Gastroesophageal sphincter (tissue), 4 donors: ENCODE results near the gene PAXIP1. TPM values are rescaled to one million over a fixed set of nuclear protein-coding genes. Genes with fewer than 3 reads are reported as not detected.

ENCODE experiments used
- ATAC-seq: fragments of 150-250 bp; one replicate; pipeline ENCODE4 v1.9.1; 2016; ENCODE audit warnings: mild to moderate bottlenecking, moderate library complexity
- H3K27ac ChIP-seq, 4 donors: fragments of 200-600 bp; sonication (generic) in 3 of 4; 1 replicate in 3 of 4; 2 replicates in 1 of 4; pipeline ENCODE4 v1.5.1; 2016 to 2019
- H3K27me3 ChIP-seq: fragments of 200-600 bp; sonication (generic); one replicate; pipeline ENCODE4 v1.5.1; 2019
- H3K36me3 ChIP-seq, 2 donors: fragments of 200-600 bp; sonication (generic); one replicate each; pipeline ENCODE4 v1.5.1; 2019; ENCODE audit warnings: control low read depth in 1 of 2
- H3K4me1 ChIP-seq, 3 donors: fragments of 200-600 bp; sonication (generic); 1 replicate in 2 of 3; 2 replicates in 1 of 3; pipeline ENCODE4 v1.5.1; 2016 to 2019; ENCODE audit warnings: control low read depth in 2 of 3
- H3K4me3 ChIP-seq, 2 donors: fragments of 200-600 bp; sonication (generic); one replicate each; pipeline ENCODE4 v1.5.1; 2019; ENCODE audit warnings: mild to moderate bottlenecking in 1 of 2, moderate library complexity in 1 of 2
- H3K9me3 ChIP-seq, 3 donors: fragments of 200-600 bp; sonication (generic); one replicate each; pipeline ENCODE4 v1.5.1; 2017 to 2019; ENCODE audit warnings: control low read depth in 2 of 3
- CTCF ChIP-seq, 4 experiments: fragments of 200-600 bp in 2 of 4; fragments of 450-650 bp in 2 of 4; sonication (generic) in 1 of 4; IDR thresholded peaks; one replicate each; pipeline ENCODE4 v1.5.1; 2017 to 2019; ENCODE audit warnings: antibody characterized with exemption in 4 of 4, mild to moderate bottlenecking in 2 of 4, moderate library complexity in 2 of 4
- EP300 ChIP-seq: sonication (generic); formaldehyde crosslinking; IDR thresholded peaks from one replicate; pipeline ENCODE4 v1.6.1; 2017; ENCODE audit warnings: antibody characterized with exemption, mild to moderate bottlenecking
- POLR2A ChIP-seq, 2 donors: fragments of 450-650 bp; IDR thresholded peaks; one replicate each; pipeline ENCODE4 v1.6.1; 2017; ENCODE audit warnings: antibody characterized with exemption in 2 of 2, mild to moderate bottlenecking in 2 of 2, moderate library complexity in 1 of 2
- POLR2AphosphoS5 ChIP-seq: sonication (generic); formaldehyde crosslinking; IDR thresholded peaks from one replicate; pipeline ENCODE4 v1.6.1; 2017; ENCODE audit warnings: antibody characterized with exemption
- WGBS, 2 donors: methylation state at CpG; one replicate each; pipeline ENCODE4 v1.1.5; 2018; ENCODE audit warnings: low coverage in 1 of 2; 5-methylcytosine and 5-hydroxymethylcytosine counted together
- total RNA-seq, 4 donors: library from RNA; depleted of rRNA; stranded (reverse); fragments of >200 nt; gene quantifications; one replicate each; pipeline ENCODE4 v1.1.0, GENCODE V29; 2016

Gene PAXIP1
- total RNA-seq, 4 donors from 2014 or later = 8.1 to 14.3 (median 10.6) TPM

DNA sequence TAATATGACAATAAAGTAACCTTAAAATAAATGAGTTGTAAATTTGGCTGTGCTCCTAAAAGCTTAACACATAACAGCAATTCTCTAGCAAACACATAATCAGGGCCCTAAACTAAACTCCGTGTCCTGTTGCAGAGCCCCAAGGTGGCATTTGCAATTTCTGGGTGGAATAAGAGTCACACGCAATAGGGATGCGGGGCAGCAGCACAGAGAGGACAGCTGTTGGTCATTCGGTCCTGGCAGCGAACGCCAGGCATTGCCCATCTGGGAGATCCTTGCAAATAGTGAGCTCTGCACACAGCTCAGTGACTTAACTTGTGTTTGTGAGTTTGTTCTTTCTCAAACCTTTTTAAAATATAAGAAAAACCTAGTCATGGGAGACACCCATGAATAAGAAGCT is 25.7 kb downstream of the PAXIP1 start:
- Histone ChIP-seq H3K9me3 (no peaks in the 10 kb centered on the region), H3K4me3 (no peak overlapping the region), H3K27me3 (no peaks in the 10 kb centered on the region), H3K36me3 (peaks cover 0 to 48% of the 10 kb centered on the region in 2 donors), H3K4me1 (no peaks in the 10 kb centered on the region), H3K27ac (no peak overlapping the region)
- 89 to 97% methylated on average over 6 of the region's 6 CpGs for WGBS, 2 donors
- ATAC-seq = no peak
- TF ChIP-seq POLR2A (IDR thresholded peaks at IDR 0.05) = no peak
- TF ChIP-seq POLR2AphosphoS5 = no peak
- no peak for TF ChIP-seq EP300
- no peak for TF ChIP-seq CTCF (IDR thresholded peaks at IDR 0.05)

DNA sequence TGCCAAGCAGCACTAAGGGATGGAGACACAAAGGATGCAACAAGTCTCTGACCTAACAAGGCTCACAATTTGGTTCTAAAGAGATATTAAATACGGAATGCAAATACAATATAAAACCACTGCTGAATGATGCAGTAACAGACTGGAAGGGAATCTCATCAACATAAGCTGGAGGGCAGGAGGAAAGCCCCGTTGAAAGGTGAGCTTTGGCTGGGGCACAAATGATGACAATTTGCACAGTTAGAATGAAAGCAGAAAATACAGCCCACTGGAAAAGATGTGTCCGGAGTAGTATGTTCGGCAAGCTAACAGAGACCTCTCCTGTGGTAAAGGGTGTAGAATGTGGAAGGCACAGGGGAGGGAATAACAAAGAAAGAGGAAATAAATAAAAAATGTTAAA is 26.1 kb downstream of the PAXIP1 start:
- Histone ChIP-seq H3K9me3 (no peaks in the 10 kb centered on the region), H3K4me1 (no peaks in the 10 kb centered on the region), H3K27me3 (no peaks in the 10 kb centered on the region), H3K4me3 (no peak overlapping the region), H3K36me3 (peaks cover 0 to 45% of the 10 kb centered on the region in 2 donors), H3K27ac (no peak overlapping the region)
- ATAC-seq = no peak
- WGBS, 2 donors = 84 to 95% methylated on average over 3 to 4 of the region's 4 CpGs
- no peak for TF ChIP-seq POLR2A (IDR thresholded peaks at IDR 0.05)
- TF ChIP-seq EP300 = no peak
- TF ChIP-seq POLR2AphosphoS5 = no peak
- no peak for TF ChIP-seq CTCF (IDR thresholded peaks at IDR 0.05)

- H3K27ac ChIP-seq = no peak overlapping the region
- WGBS, 2 donors = 77 to 87% methylated on average over 4 to 7 of the region's 7 CpGs
- H3K4me3 ChIP-seq = no peak overlapping the region
- no peaks in the 10 kb centered on the region for H3K4me1 ChIP-seq
- H3K36me3 ChIP-seq = peaks cover 0 to 51% of the 10 kb centered on the region in 2 donors
- no peak for ATAC-seq
- H3K9me3 ChIP-seq = no peaks in the 10 kb centered on the region
- H3K27me3 ChIP-seq = no peaks in the 10 kb centered on the region
- TF ChIP-seq POLR2A (IDR thresholded peaks at IDR 0.05) (no peak), POLR2AphosphoS5 (no peak), CTCF (IDR thresholded peaks at IDR 0.05) (no peak), EP300 (no peak)
These were observed 26.9 kb downstream of the PAXIP1 start for GRCh38 chr7:154975984-154976383.

GRCh38 chr7:154973381-154973780 is 29.5 kb downstream of the PAXIP1 start:
- ATAC-seq = no peak
- H3K27ac ChIP-seq = no peak overlapping the region
- no peaks in the 10 kb centered on the region for H3K4me1 ChIP-seq
- H3K27me3 ChIP-seq = no peaks in the 10 kb centered on the region
- H3K36me3 ChIP-seq = peaks cover 0 to 65% of the 10 kb centered on the region in 2 donors
- TF ChIP-seq CTCF (IDR thresholded peaks at IDR 0.05) (no peak), POLR2AphosphoS5 (no peak), EP300 (no peak), POLR2A (IDR thresholded peaks at IDR 0.05) (no peak)
- 88 to 92% methylated on average over 6 to 7 of the region's 7 CpGs for WGBS, 2 donors
- H3K9me3 ChIP-seq = no peaks in the 10 kb centered on the region
- H3K4me3 ChIP-seq = no peak overlapping the region

DNA sequence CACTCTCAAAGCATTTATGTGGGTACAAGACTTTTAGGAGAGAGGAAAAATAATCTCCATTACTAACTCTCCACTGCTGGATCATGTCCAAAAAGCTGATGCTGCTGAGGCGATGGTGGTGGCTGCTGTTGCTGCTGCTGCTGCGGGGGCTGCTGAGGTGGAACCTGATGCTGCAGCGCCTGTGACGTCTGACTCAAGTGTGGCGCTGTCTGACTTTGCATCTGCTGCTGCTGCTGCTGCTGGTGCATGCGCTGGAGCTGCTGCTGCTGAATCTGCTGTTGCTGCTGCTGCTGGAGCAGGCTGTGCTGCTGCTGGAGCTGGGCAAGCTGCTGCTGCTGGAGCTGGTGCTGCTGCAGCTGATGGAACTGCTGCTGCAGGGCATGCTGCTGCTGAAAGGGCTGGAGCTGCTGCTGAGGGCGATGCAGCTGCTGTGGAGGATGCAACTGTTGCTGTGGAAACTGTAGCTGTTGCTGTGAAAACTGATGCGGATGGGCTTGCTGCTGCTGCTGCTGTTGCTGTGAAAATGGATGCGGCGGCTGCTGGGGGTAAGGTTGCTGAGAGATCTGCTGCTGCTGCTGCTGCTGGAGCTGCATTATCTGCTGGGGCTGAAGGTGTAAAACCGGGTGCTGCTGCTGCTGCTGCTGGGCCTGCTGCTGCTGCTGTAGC is 34.5 kb downstream of the PAXIP1 start:
- Histone ChIP-seq H3K9me3 (no peaks in the 10 kb centered on the region), H3K4me3 (no peak overlapping the region), H3K4me1 (no peaks in the 10 kb centered on the region), H3K27me3 (no peaks in the 10 kb centered on the region), H3K27ac (no peak overlapping the region), H3K36me3 (peaks cover 0 to 87% of the 10 kb centered on the region in 2 donors)
- no peak for ATAC-seq
- no peak for TF ChIP-seq POLR2AphosphoS5
- no peak for TF ChIP-seq POLR2A (IDR thresholded peaks at IDR 0.05)
- no peak for TF ChIP-seq CTCF (IDR thresholded peaks at IDR 0.05)
- TF ChIP-seq EP300 = no peak
- WGBS, 2 donors = 59% methylated on average over 7 of the region's 11 CpGs; no CpG with 5 or more reads in 1 of the 2 donors
